D721Med (cell line): ENCODE measurements around the gene RPS6KA6.
"Not testable (repeated sequence)": the region's sequence is repeated elsewhere in the genome, so short reads cannot be mapped to it uniquely, and the experiment has no call there.

Experiments used
- DNase-seq: peaks from one replicate; pipeline ENCODE4 v3.0.0; 2011; ENCODE audit warnings: low spot score; ENCODE audit not compliant: insufficient read length
- FAIRE-seq: peaks from 2 replicates; lab custom pipeline; 2011; peaks lifted over from hg19 to GRCh38; lab: Jason Lieb, UNC
- CTCF ChIP-seq: IDR thresholded peaks from 2 replicates; pipeline ENCODE4 v1.5.1; 2012; ENCODE audit warnings: mild to moderate bottlenecking, control low read depth; ENCODE audit not compliant: insufficient read depth; ENCODE audit errors: missing control alignments

RPS6KA6 gene

GRCh38 chrX:84108584-84108983 lies 79.4 kb downstream of the RPS6KA6 start:
- TF ChIP-seq CTCF: no peak
- DNase-seq (no peak), FAIRE-seq (no peak)

- DNase-seq: no peak
- TF ChIP-seq CTCF: no peak
- no peak for FAIRE-seq
Observed at GRCh38 chrX:84099120-84099519, 88.9 kb downstream of the RPS6KA6 start.

- not testable (repeated sequence) for FAIRE-seq, DNase-seq
Observed at GRCh38 chrX:84079479-84080197, 108.4 kb downstream of the RPS6KA6 start.

- no peak for DNase-seq
- FAIRE-seq: no peak
- no peak for TF ChIP-seq CTCF
Observed at GRCh38 chrX:84078991-84079390, 109.0 kb downstream of the RPS6KA6 start.

- DNase-seq (no peak), FAIRE-seq (no peak)
- no peak for TF ChIP-seq CTCF
Observed at GRCh38 chrX:84064814-84065213, 123.2 kb downstream of the RPS6KA6 start.

- no peak for FAIRE-seq
- TF ChIP-seq CTCF: no peak
- DNase-seq: no peak
Observed at GRCh38 chrX:84064164-84064563, 123.8 kb downstream of the RPS6KA6 start.

GRCh38 chrX:84047339-84047738 lies 140.7 kb downstream of the RPS6KA6 start:
- FAIRE-seq: no peak
- no peak for TF ChIP-seq CTCF

More at GRCh38 chrX:84047339-84047738, 140.7 kb downstream of the RPS6KA6 start:
- DNase-seq: no peak
